Hippocampal formation (tissue), 2 donors: Measurements from ENCODE around the gene CCL18.
"Not testable (repeated sequence)": the region's sequence is repeated elsewhere in the genome, so short reads cannot be mapped to it uniquely, and the experiment has no call there.

ENCODE experiments used
- DNase-seq, 2 donors: peaks; one replicate each; lab custom pipeline; 2025; lab: John Stamatoyannopoulos, UW

The CCL18 gene

DNA sequence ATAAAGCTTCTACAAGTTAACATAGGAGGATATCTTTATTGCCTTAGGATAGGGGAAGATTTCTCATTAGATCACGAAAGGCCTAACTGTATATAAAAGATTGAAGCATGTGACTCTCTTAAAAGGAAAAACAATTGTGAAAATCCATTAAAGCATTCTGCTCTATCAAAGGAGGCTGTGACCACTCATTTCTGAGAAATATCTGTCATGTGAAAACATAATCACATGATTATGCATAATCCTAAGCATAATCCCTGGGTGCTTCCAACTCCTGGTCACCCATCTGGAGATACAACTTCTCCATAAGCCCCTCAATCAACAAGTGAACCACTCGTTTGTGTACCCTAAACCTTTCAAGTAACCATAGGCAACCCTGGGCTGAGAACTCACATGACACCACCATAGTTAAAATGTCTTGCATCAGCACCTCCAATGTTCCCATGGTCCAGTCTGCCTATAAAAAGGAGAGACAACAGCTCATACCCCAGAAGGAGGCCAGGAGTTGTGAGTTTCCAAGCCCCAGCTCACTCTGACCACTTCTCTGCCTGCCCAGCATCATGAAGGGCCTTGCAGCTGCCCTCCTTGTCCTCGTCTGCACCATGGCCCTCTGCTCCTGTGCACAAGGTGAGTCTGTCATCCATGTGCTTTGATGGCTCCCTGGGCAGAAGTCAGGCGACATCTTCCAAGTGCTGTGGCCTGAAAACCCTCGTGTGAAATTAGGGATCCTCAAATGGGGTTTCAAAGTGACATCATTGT, at the start of gene CCL18:
TSS of gene CCL18 (plus strand) at position 487 of the 756 bp plus-strand sequence. CDS start at position 558, 71 bp downstream.
- no peak for DNase-seq

DNA sequence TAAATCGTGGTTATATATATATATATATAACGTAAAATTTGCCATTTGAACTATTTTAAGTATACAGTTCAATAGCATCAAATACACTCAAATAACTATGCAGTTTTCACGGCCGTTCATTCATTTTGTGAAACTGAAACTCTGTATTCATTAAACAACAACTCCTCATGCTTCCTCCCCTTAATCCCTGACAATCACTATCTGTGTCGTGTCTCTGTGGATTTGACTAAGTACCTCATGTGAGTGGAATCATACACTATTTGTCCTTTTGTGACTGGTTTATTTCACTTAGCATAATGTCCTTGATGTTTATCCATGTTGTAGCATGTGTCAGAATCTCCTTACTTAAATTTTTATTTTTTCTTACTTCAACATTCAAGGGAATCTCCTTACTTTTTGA, 49.1 kb upstream of the CCL18 start:
- no peak for DNase-seq

DNA sequence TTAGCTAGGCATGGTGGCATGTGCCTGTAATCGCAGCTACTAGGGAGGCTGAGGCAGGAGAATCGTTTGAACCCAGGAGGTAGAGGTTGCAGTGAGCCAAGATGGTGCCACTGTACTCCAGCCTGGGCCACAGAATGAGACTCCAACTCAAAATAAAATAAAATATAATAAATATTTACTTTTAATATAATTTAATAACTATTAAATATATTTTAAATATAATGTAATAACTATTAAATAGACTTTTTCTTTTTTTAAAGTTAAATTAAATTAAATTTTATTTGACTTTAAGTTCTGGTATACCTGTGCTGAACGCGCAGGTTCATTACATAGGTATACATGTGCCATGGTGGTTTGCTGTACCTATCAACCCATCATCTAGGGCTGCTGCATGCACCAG, 48.2 kb upstream of the CCL18 start:
- not testable (repeated sequence) for DNase-seq

GRCh38 chr17:36016555-36016954, 47.5 kb upstream of the CCL18 start:
- no peak for DNase-seq

DNA sequence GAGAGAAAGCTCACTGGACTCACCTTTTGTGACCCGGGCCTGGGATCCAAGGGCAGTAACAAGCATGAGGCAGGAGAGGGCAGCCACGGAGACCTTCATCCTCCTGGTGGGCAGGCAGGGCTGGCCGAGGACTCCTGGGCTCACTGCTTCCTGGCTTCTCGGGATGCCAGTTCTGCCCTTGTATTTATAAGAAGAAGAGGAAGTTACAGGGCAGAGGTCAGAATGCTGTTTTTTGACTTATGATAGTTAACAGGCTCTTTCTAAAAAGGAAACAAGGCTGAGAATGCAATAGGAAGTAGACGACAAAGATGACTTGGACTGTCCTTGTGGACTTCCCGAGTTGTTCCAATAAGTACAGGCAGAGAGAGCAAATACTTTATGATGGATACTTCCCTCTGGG, 46.3 kb upstream of the CCL18 start, which contains the start of gene CCL23:
TSS of gene CCL23 (minus strand) at position 174 of the 400 bp plus-strand sequence. CDS start at position 99, 75 bp downstream.
- DNase-seq: no peak

GRCh38 chr17:36019423-36019822, 44.6 kb upstream of the CCL18 start:
- DNase-seq: no peak

DNA sequence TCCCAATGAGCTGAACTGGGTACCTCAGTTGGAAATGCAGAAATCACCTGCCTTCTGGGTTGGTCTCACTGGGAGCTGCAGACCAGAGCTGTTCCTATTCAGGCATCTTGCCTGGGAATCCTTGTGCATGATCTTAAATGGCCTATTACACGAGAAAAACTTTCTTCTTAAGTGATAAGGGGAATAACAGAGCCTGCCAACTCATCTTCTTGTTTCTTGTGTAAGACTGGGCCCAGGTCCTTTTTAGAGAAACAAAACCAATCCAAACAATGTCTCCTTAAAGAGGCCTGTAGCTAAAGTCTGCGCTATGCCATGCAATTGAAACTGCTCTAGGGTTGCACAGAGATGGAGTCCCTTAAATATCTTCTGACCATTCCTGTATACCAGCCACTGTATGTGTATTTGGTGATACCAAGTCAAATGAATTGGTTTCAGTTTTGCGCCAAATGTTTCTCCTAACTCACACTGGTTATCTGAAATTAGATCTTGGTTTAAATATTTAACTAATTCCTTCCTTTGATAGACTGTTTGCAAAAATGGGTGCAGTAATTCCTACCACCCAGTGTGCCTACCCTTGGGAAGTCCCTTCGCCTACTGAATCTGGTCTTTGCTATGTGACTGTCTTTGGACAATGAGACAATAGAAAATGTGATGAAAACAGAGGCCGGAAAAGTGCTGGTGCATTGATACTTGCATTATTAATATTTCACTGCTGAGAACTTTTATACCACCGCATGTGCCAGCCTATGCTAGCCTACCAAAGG, 39.8 kb upstream of the CCL18 start:
- DNase-seq: no peak

DNA sequence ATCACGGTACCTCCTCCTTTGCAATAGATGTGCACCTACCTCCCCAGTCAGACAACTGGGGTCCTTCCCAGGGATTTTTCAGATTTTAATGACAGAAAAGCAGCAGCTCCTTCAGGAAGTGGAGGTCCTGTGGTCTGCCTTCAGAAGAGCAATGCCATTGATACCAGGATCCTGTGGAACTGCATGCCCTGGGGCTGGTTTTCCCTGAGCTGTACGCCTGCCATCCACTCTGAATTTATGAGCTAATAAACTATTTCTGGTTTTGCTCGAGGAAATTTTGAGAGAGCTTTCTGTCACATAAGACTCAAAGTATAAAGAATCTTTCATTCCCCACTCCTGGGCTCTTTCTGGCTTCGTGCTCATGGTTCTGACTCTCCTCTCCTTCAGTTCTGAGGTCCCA, 36.3 kb upstream of the CCL18 start:
- no peak for DNase-seq

DNA sequence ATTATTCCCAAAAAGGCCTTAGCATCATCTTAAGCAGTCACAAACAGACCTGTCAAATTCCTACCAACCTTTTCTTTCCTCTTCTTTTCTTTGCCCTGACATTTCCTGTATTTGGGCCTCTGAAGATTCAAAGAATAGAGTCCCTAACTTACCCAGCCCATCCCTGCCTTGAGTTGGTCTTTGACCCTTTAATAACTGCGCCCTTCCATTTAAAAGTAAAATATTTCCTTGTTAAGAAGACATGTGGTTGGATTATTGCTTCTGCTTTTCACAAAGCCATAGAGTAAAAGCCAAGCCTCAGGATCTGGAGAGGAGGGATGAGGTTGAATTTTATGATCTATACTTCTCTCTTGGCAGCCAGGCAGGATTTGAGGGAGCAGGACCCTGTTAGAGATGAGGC, 33.1 kb upstream of the CCL18 start:
- DNase-seq: no peak

DNA sequence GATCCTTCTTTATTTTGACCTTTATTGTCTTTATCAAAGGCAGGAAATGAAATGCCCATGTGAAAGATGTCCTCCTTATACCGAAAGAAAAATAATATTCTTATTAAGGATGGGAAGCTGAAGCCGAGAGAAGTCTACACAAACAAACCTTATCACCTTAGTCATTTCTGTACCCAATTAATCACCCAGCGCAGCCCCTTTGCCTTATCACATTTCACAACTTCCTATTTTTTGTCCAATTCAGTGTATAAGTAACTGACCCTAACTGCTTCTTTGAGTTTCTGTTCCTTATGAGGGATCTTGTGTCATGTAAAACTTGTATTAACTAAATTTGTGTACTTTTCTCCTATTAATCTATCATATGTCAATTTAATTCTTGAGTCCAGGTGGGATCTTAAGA, 29.9 kb upstream of the CCL18 start:
- no peak for DNase-seq

DNA sequence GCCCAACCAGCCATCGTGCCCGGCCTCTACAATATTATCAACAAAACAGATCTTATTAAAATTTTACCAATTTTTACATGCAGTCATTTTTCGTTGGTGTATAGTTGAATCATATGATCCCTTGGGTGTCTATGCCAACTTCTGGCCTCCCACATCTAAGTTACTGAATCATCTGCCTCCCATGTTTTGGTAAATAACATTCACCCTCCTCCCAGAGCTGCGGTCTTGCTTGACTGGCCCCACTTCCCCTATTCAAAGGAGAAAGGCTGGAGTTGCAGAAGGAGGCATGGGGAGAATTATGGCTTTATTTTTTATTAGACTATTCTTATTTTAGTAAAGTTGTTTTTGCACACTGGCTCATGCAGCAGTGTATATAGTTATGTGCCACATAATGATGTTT, 27.8 kb upstream of the CCL18 start:
- DNase-seq: no peak

GRCh38 chr17:36048066-36048465, 16.0 kb upstream of the CCL18 start:
- DNase-seq: no peak

GRCh38 chr17:36049643-36050042, 14.4 kb upstream of the CCL18 start:
- DNase-seq: no peak

DNA sequence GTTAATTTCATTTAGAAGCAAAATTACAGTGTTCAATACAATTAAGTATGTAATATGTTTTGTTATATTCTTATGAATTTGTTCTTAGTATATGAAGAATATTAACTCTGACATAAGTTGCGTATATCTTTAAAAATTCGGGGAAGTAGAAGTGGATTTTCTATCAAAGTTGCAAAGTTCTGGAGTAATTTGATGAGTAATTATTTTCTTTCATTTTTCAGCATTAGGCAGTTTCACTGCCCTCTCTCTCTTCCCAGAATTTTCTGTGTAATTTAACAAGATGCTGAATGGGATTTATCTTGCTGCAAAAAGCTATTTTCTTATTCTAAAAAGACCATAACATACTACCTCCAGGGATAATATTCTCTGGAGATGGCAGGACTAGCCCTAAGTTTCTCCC, 8.9 kb upstream of the CCL18 start:
- DNase-seq: no peak

- DNase-seq: no peak
Observed at GRCh38 chr17:36055921-36056520, 8.1 kb upstream of the CCL18 start.

GRCh38 chr17:36057911-36058310, 6.2 kb upstream of the CCL18 start:
- DNase-seq: no peak

GRCh38 chr17:36059406-36059805, 4.7 kb upstream of the CCL18 start:
- DNase-seq: no peak

DNA sequence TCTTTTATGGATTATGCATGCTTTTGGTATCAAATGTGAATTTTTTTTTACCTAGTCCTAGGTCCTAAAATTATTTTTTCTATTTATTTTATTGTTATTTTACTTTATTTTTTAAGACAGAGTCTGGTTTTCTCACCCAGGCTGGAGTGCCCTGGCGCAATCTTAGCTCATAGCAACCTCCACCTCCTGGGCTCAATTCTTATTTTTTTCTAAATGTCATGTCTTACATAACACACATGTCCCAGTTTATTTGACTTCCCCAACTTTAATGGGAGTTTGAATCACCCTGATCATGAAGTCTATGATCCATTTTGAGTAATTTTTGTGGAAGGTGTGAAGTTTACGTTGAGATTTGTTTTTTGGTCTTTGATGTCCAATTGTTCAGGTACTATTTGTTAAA, 3.3 kb upstream of the CCL18 start:
- no peak for DNase-seq

GRCh38 chr17:36066365-36066985, 2.4 kb downstream of the CCL18 start:
- DNase-seq: no peak

GRCh38 chr17:36068524-36068923, 4.5 kb downstream of the CCL18 start:
- no peak for DNase-seq

- DNase-seq: no peak
Observed at GRCh38 chr17:36069136-36069535, 5.1 kb downstream of the CCL18 start.

DNA sequence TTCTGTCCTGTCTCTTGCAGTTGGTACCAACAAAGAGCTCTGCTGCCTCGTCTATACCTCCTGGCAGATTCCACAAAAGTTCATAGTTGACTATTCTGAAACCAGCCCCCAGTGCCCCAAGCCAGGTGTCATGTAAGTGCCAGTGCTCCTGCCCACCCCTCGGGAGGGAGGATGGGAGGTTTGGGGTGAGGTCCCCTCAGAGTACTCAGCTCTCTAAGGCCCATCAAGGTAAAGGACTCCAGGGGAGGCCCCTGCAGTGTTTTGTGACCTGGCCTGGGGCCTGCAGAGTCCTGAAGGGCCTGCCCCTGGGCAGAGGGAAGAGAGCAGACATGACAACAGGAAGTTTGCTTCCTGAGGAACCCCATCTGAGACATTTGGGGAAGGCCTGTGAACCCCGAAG, 6.4 kb downstream of the CCL18 start:
- DNase-seq: no peak
